ENCODE measurements around the gene TDRD5.
"Not testable (repeated sequence)": the region's sequence is repeated elsewhere in the genome, so short reads cannot be mapped to it uniquely, and the experiment has no call there.

TDRD5 gene

GRCh38 chr1:179677882-179678281 lies 86.2 kb downstream of the TDRD5 start:
- Histone ChIP-seq H3K9ac (ENCODE audit: low read depth, low read length) (no peak overlapping the region), H3K4me1 (ENCODE audit: insufficient read depth, low read length) (no peaks in the 10 kb centered on the region), H3K79me2 (ENCODE audit: insufficient read depth, low read length) (no peaks in the 10 kb centered on the region), H3K4me3 (ENCODE audit: low read depth in 1 of 2, low read length in 2 of 2) (no peak overlapping the region), H2AFZ (ENCODE audit: low read depth, low read length) (no peak overlapping the region), H3K9me3 (ENCODE audit: insufficient read depth, low read length, severe bottlenecking) (no peaks in the 10 kb centered on the region), H4K20me1 (ENCODE audit: insufficient read depth, low read length) (no peaks in the 10 kb centered on the region), H3K4me2 (ENCODE audit: insufficient read depth, low read length) (no peak overlapping the region), H3K27me3 (ENCODE audit: insufficient read depth, low read length, poor library complexity) (no peaks in the 10 kb centered on the region), H3K36me3 (ENCODE audit: insufficient read depth, low read length) (no peaks in the 10 kb centered on the region), H3K27ac (ENCODE audit: low read length) (no peak overlapping the region)
- no peak for TF ChIP-seq EZH2 (IDR thresholded peaks at IDR 0.05; ENCODE audit: borderline replicate concordance, low read depth, low read length, severe bottlenecking)
- TF ChIP-seq, protein P1, sequence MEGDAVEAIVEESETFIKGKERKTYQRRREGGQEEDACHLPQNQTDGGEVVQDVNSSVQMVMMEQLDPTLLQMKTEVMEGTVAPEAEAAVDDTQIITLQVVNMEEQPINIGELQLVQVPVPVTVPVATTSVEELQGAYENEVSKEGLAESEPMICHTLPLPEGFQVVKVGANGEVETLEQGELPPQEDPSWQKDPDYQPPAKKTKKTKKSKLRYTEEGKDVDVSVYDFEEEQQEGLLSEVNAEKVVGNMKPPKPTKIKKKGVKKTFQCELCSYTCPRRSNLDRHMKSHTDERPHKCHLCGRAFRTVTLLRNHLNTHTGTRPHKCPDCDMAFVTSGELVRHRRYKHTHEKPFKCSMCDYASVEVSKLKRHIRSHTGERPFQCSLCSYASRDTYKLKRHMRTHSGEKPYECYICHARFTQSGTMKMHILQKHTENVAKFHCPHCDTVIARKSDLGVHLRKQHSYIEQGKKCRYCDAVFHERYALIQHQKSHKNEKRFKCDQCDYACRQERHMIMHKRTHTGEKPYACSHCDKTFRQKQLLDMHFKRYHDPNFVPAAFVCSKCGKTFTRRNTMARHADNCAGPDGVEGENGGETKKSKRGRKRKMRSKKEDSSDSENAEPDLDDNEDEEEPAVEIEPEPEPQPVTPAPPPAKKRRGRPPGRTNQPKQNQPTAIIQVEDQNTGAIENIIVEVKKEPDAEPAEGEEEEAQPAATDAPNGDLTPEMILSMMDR (IDR thresholded peaks at IDR 0.05; ENCODE audit: borderline replicate concordance, extremely low read depth, low read length, poor library complexity, severe bottlenecking) = no peak
- DNase-seq (no peak), ATAC-seq (ENCODE audit: insufficient read depth, low read depth) (no peak)

- not testable (repeated sequence) for H3K9ac ChIP-seq (ENCODE audit: low read depth, low read length); H4K20me1 ChIP-seq (ENCODE audit: insufficient read depth, low read length); H3K79me2 ChIP-seq (ENCODE audit: insufficient read depth, low read length); DNase-seq; H3K4me3 ChIP-seq (ENCODE audit: low read depth in 1 of 2, low read length in 2 of 2); H3K27ac ChIP-seq (ENCODE audit: low read length); H3K27me3 ChIP-seq (ENCODE audit: insufficient read depth, low read length, poor library complexity); ATAC-seq (ENCODE audit: insufficient read depth, low read depth); H2AFZ ChIP-seq (ENCODE audit: low read depth, low read length); H3K36me3 ChIP-seq (ENCODE audit: insufficient read depth, low read length); H3K4me2 ChIP-seq (ENCODE audit: insufficient read depth, low read length); H3K9me3 ChIP-seq (ENCODE audit: insufficient read depth, low read length, severe bottlenecking); H3K4me1 ChIP-seq (ENCODE audit: insufficient read depth, low read length)
Observed at GRCh38 chr1:179694530-179694929, 102.9 kb downstream of the TDRD5 start.

- Histone ChIP-seq H3K27ac (ENCODE audit: low read length) (no peak overlapping the region), H3K4me3 (ENCODE audit: low read depth in 1 of 2, low read length in 2 of 2) (no peak overlapping the region), H3K36me3 (ENCODE audit: insufficient read depth, low read length) (no peaks in the 10 kb centered on the region), H3K27me3 (ENCODE audit: insufficient read depth, low read length, poor library complexity) (peaks cover 3% of the 10 kb centered on the region), H3K4me2 (ENCODE audit: insufficient read depth, low read length) (no peak overlapping the region), H3K79me2 (ENCODE audit: insufficient read depth, low read length) (no peaks in the 10 kb centered on the region), H2AFZ (ENCODE audit: low read depth, low read length) (no peak overlapping the region), H3K4me1 (ENCODE audit: insufficient read depth, low read length) (no peaks in the 10 kb centered on the region), H4K20me1 (ENCODE audit: insufficient read depth, low read length) (no peaks in the 10 kb centered on the region), H3K9me3 (ENCODE audit: insufficient read depth, low read length, severe bottlenecking) (no peaks in the 10 kb centered on the region), H3K9ac (ENCODE audit: low read depth, low read length) (no peak overlapping the region)
- no peak for ATAC-seq (ENCODE audit: insufficient read depth, low read depth)
- TF ChIP-seq, protein P1 (IDR thresholded peaks at IDR 0.05; ENCODE audit: borderline replicate concordance, extremely low read depth, low read length, poor library complexity, severe bottlenecking) = no peak
- TF ChIP-seq EZH2 (IDR thresholded peaks at IDR 0.05; ENCODE audit: borderline replicate concordance, low read depth, low read length, severe bottlenecking) = no peak
- DNase-seq = no peak
Observed at GRCh38 chr1:179702946-179703539, 111.4 kb downstream of the TDRD5 start.

DNA sequence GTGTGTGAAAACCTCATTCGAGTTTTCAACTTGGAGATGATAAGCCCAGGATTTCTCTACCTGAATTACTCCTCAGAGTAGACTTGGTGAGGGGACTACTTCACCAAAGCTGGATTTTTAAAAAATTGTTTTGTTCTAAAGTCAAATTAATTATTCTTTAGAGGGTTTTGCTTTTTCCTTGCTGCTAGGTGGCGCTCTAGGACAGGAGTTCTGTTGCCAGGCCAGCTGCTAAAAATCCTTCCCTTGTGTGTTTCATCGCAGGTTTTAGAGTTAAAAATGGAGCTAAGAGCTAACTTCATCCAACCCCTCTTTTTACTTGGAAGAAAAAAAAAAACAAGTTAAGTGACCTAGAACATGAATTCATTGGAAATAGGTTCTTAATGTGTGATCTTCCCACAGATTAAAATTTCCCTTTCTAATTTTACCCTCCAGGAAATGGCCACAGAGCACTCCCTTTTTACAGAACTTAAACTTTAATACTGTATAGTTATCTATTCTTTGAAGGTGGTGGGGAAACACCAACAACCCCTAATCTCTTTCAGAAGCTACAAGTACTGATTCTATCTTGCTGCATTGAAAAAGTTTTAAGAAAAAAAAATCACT lies 114.8 kb downstream of the TDRD5 start:
- Histone ChIP-seq H3K27ac (ENCODE audit: low read length) (no peak overlapping the region), H4K20me1 (ENCODE audit: insufficient read depth, low read length) (no peaks in the 10 kb centered on the region), H3K9ac (ENCODE audit: low read depth, low read length) (no peak overlapping the region), H3K9me3 (ENCODE audit: insufficient read depth, low read length, severe bottlenecking) (no peaks in the 10 kb centered on the region), H3K4me1 (ENCODE audit: insufficient read depth, low read length) (no peaks in the 10 kb centered on the region), H3K4me2 (ENCODE audit: insufficient read depth, low read length) (no peak overlapping the region), H3K36me3 (ENCODE audit: insufficient read depth, low read length) (no peaks in the 10 kb centered on the region), H3K79me2 (ENCODE audit: insufficient read depth, low read length) (no peaks in the 10 kb centered on the region), H2AFZ (ENCODE audit: low read depth, low read length) (no peak overlapping the region), H3K27me3 (ENCODE audit: insufficient read depth, low read length, poor library complexity) (peaks cover 3% of the 10 kb centered on the region), H3K4me3 (ENCODE audit: low read depth in 1 of 2, low read length in 2 of 2) (no peak overlapping the region)
- TF ChIP-seq, protein P1 (IDR thresholded peaks at IDR 0.05; ENCODE audit: borderline replicate concordance, extremely low read depth, low read length, poor library complexity, severe bottlenecking) = peak; percentile 77
- no peak for TF ChIP-seq EZH2 (IDR thresholded peaks at IDR 0.05; ENCODE audit: borderline replicate concordance, low read depth, low read length, severe bottlenecking)
- ATAC-seq (ENCODE audit: insufficient read depth, low read depth) = no peak; the same call in 2 of the 3 replicates
- peak; percentile 62 for DNase-seq
